HCT116 (cell line): ENCODE measurements around the gene HOXB13. TPM values are rescaled to one million over a fixed set of nuclear protein-coding genes. Genes with fewer than 3 reads are reported as not detected.

Source experiments
- ATAC-seq: fragments of 200-7000 bp; cut with Tn5 transposase; 2 replicates; pipeline ENCODE4 v1.9.1; 2020; ENCODE audit warnings: mild to moderate bottlenecking, moderate library complexity
- BruUV-seq: library from RNA; stranded (reverse); fragments of 400-500 nt; replicated peaks from 2 replicates; lab custom pipeline; 2021; lab: Mats Ljungman, UMichigan
- CTCF ChIA-PET: fragments of 300-600 bp; sonication (Branson Sonifier 250); formaldehyde crosslinking; loops from one replicate; lab custom pipeline; 2021; ENCODE audit warnings: antibody characterized with exemption; lab: Charles Lee
- POLR2A ChIA-PET: fragments of 300-600, 350-600 bp; sonication (Branson Sonifier 250); formaldehyde crosslinking; loops from one replicate; lab custom pipeline; 2021; ENCODE audit warnings: antibody characterized with exemption; lab: Charles Lee
- RAD21 ChIA-PET, 2 experiments: fragments of 300-600 bp; sonication (Branson Sonifier 250); formaldehyde crosslinking; loops; one replicate each; lab custom pipeline; 2023; ENCODE audit warnings: low total read pairs in 2 of 2; ENCODE audit not compliant: uncharacterized antibody in 2 of 2, unreplicated experiment in 2 of 2, low non-redundant PET in 1 of 2; lab: Charles Lee
- DNase-seq: peaks from one replicate; pipeline ENCODE4 v3.0.0-alpha.2; 2010; ENCODE audit warnings: low read depth, low spot score
- H2AFZ ChIP-seq: fragments of 200-600 bp; shearing (Covaris generic), sonication (generic); 2 replicates; pipeline ENCODE4 v1.6.1; 2017; ENCODE audit warnings: low read depth, mixed run types, mixed read lengths, antibody characterized with exemption, low read length; ENCODE audit not compliant: poor library complexity, severe bottlenecking
- H3K27ac ChIP-seq: 2 replicates; pipeline ENCODE4 v1.5.1; 2012; ENCODE audit warnings: low read depth, low read length
- H3K27me3 ChIP-seq: fragments of 200-600 bp; sonication (generic); 2 replicates; pipeline ENCODE4 v1.6.1; 2016; ENCODE audit warnings: mixed run types, low read length, mixed read lengths; ENCODE audit not compliant: insufficient read depth
- H3K36me3 ChIP-seq, 2 experiments: fragments of 200-500 bp in 1 of 2; fragments of 200-600 bp in 1 of 2; sonication (Bioruptor generic) in 1 of 2; sonication (generic) in 1 of 2; 2 replicates each; pipeline versions ENCODE4 v1.5.1 to v1.6.1; 2014 to 2016; ENCODE audit warnings: low read length in 2 of 2, inconsistent platforms in 1 of 2, mixed read lengths in 1 of 2, mixed run types in 1 of 2; ENCODE audit not compliant: insufficient read depth in 2 of 2, control insufficient read depth in 1 of 2
- H3K4me1 ChIP-seq, 2 experiments: fragments of 200-600 bp in 1 of 2; sonication (generic) in 1 of 2; 2 replicates each; pipeline versions ENCODE4 v1.5.1 to v1.6.1; 2012 to 2017; ENCODE audit warnings: low read length in 2 of 2, inconsistent platforms in 1 of 2, mild to moderate bottlenecking in 1 of 2, mixed read lengths in 1 of 2, mixed run types in 1 of 2, moderate library complexity in 1 of 2; ENCODE audit not compliant: insufficient read depth in 2 of 2, control insufficient read depth in 1 of 2
- H3K4me2 ChIP-seq: fragments of 200-600 bp; sonication (generic); 2 replicates; pipeline ENCODE4 v1.6.1; 2017; ENCODE audit warnings: mixed run types, low read length, mixed read lengths
- H3K4me3 ChIP-seq, 2 experiments: fragments of 200-600 bp in 1 of 2; sonication (generic) in 1 of 2; replicated peaks in 1 of 2; 2 replicates each; pipeline ENCODE4 v1.5.1; 2011 to 2016; ENCODE audit warnings: low read length in 2 of 2, control low read depth in 1 of 2, low read depth in 1 of 2, mild to moderate bottlenecking in 1 of 2, mixed read lengths in 1 of 2, mixed run types in 1 of 2
- H3K79me2 ChIP-seq: fragments of 200-600 bp; sonication (generic); 2 replicates; pipeline ENCODE4 v1.6.1; 2017; ENCODE audit warnings: mild to moderate bottlenecking, mixed run types, low read length, moderate library complexity, mixed read lengths; ENCODE audit not compliant: insufficient read depth
- H3K9ac ChIP-seq: fragments of 200-600 bp; sonication (generic); 2 replicates; pipeline ENCODE4 v1.6.1; 2016; ENCODE audit warnings: low read length, mixed read lengths
- H3K9me2 ChIP-seq: fragments of 200-600 bp; sonication (generic), shearing (Covaris generic); 2 replicates; pipeline ENCODE4 v1.6.1; 2017; ENCODE audit warnings: mixed run types, mild to moderate bottlenecking, moderate library complexity; ENCODE audit not compliant: insufficient read depth
- H3K9me3 ChIP-seq, 2 experiments: fragments of 200-500 bp in 1 of 2; fragments of 200-600 bp in 1 of 2; sonication (Bioruptor generic) in 1 of 2; sonication (generic) in 1 of 2; 2 replicates each; pipeline ENCODE4 v1.6.1; 2014 to 2017; ENCODE audit warnings: low read length in 2 of 2, mixed read lengths in 2 of 2, inconsistent platforms in 1 of 2, low read depth in 1 of 2, mild to moderate bottlenecking in 1 of 2, mixed run types in 1 of 2, moderate library complexity in 1 of 2; ENCODE audit not compliant: control insufficient read depth in 1 of 2, insufficient read depth in 1 of 2
- H4K20me1 ChIP-seq: fragments of 200-600 bp; sonication (generic), shearing (Covaris generic); 2 replicates; pipeline ENCODE4 v1.6.1; 2017; ENCODE audit warnings: mixed run types, mild to moderate bottlenecking, moderate library complexity; ENCODE audit not compliant: insufficient read depth
- CEBPB ChIP-seq: IDR thresholded peaks from 2 replicates; pipeline ENCODE4 v1.6.1; 2012; ENCODE audit warnings: low read depth
- EGR1 ChIP-seq: IDR thresholded peaks from 2 replicates; pipeline ENCODE4 v1.6.1; 2012; ENCODE audit warnings: low read depth
- ELF1 ChIP-seq: IDR thresholded peaks from 2 replicates; pipeline ENCODE4 v1.6.1; 2012; ENCODE audit warnings: low read depth, borderline replicate concordance
- EZH2 ChIP-seq: fragments of 200-600 bp; sonication (generic); IDR thresholded peaks from 2 replicates; pipeline ENCODE4 v1.6.1; 2017; ENCODE audit warnings: antibody characterized with exemption, mixed run types
- JUND ChIP-seq: IDR thresholded peaks from 2 replicates; pipeline ENCODE4 v1.6.1; 2012
- POLR2A ChIP-seq: IDR thresholded peaks from 2 replicates; pipeline ENCODE4 v1.7.0; 2011; ENCODE audit warnings: borderline replicate concordance; ENCODE audit not compliant: insufficient read depth, insufficient read length; ENCODE audit errors: extremely low read depth
- POLR2AphosphoS5 ChIP-seq: IDR thresholded peaks from 2 replicates; pipeline ENCODE4 v1.6.1; 2011; ENCODE audit warnings: mild to moderate bottlenecking, low read depth, low read length, moderate library complexity
- SIN3A ChIP-seq: IDR thresholded peaks from 2 replicates; pipeline ENCODE4 v1.6.1; 2012; ENCODE audit warnings: low read depth
- TCF7L2 ChIP-seq: IDR thresholded peaks from 2 replicates; pipeline ENCODE4 v1.7.0; 2011; ENCODE audit warnings: borderline replicate concordance, inconsistent platforms; ENCODE audit not compliant: insufficient read depth, insufficient read length; ENCODE audit errors: extremely low read depth
- ZNF274 ChIP-seq: fragments of 200-500 bp; sonication (Bioruptor generic); IDR thresholded peaks from 2 replicates; pipeline ENCODE4 v1.6.1; 2014; ENCODE audit warnings: mild to moderate bottlenecking, low read depth, low read length, inconsistent platforms
- intact Hi-C: fragments of 100-400 bp; cut with micrococcal nuclease; formaldehyde crosslinking; loops from 2 replicates; pipeline ENCODE4 v1.10.0; 2022
- total RNA-seq: library from RNA; stranded (reverse); gene quantifications from one replicate; pipeline ENCODE4 v1.2.1, GENCODE V29; 2021; ENCODE audit not compliant: unreplicated experiment
- TF ChIP-seq, protein P1 (sequence below): IDR thresholded peaks from 2 replicates; pipeline ENCODE4 v1.6.1; 2012; ENCODE audit warnings: low read depth
- TF ChIP-seq, protein P2 (sequence below), 3 experiments: fragments of 200-600 bp in 1 of 3; sonication (generic) in 1 of 3; IDR thresholded peaks in 2 of 3; conservative IDR thresholded peaks in 1 of 3; 2 replicates each; pipeline ENCODE4 v1.5.1; 2012 to 2017; ENCODE audit warnings: low read depth in 2 of 3, low read length in 2 of 3, antibody characterized with exemption in 1 of 3, borderline replicate concordance in 1 of 3, control low read depth in 1 of 3, mild to moderate bottlenecking in 1 of 3, mixed read lengths in 1 of 3, mixed run types in 1 of 3, moderate library complexity in 1 of 3; ENCODE audit not compliant: insufficient read depth in 1 of 3
- TF ChIP-seq, protein P3 (sequence below): IDR thresholded peaks from 2 replicates; pipeline ENCODE4 v1.6.1; 2012

The HOXB13 gene
- total RNA-seq, 1 experiment from 2014 or later, result 7.8 TPM

DNA sequence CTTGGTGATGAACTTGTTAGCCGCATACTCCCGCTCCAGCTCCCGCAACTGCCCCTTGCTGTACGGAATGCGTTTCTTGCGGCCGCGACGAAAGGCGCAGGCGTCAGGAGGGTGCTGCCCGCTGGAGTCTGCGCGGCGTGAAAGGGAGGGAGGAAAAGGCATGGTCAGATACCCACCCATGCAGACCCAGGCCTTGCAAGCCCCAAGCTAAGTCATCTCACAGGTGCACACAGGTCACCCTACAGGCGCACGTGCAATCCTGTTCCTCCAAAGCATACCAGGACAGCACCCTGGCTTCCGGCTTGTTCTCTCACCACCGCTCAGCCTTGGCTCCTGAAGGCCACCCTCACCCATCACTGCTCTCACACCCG, 1.6 kb downstream of the HOXB13 start:
- H4K20me1 ChIP-seq, result no peaks in the 10 kb centered on the region
- 0 out of 2 replicates have a peak overlapping the region, but pooled peaks have one; percentile 95 for H3K4me2 ChIP-seq
- H2AFZ ChIP-seq, result no peak overlapping the region
- no peak for DNase-seq
- H3K27ac ChIP-seq, result no peak overlapping the region
- intact Hi-C loops, result no loop called here
- ATAC-seq, result no peak
- BruUV-seq, result no TSS peak
- no peaks in the 10 kb centered on the region for H3K9me3 ChIP-seq
- H3K9ac ChIP-seq, result no peak overlapping the region
- POLR2A ChIA-PET, result no interaction called here
- CTCF ChIA-PET, result interaction anchor here (2.1 to 6.8 kb wide), 4 partner anchors 48 to 158 kb away, joined by 13 to 97 read pairs (median 21); no protein-coding TSS in a partner anchor
- peaks cover 5 to 21% of the 10 kb centered on the region in 2 experiments; a peak in 3 of 4 replicates for H3K4me1 ChIP-seq
- no peak for TF ChIP-seq POLR2A
- H3K4me3 ChIP-seq, result no peak overlapping the region
- no peaks in the 10 kb centered on the region for H3K9me2 ChIP-seq
- H3K79me2 ChIP-seq, result no peaks in the 10 kb centered on the region
- H3K27me3 ChIP-seq, result no peaks in the 10 kb centered on the region
- no peaks in the 10 kb centered on the region for H3K36me3 ChIP-seq
- RAD21 ChIA-PET, result no interaction called here

DNA sequence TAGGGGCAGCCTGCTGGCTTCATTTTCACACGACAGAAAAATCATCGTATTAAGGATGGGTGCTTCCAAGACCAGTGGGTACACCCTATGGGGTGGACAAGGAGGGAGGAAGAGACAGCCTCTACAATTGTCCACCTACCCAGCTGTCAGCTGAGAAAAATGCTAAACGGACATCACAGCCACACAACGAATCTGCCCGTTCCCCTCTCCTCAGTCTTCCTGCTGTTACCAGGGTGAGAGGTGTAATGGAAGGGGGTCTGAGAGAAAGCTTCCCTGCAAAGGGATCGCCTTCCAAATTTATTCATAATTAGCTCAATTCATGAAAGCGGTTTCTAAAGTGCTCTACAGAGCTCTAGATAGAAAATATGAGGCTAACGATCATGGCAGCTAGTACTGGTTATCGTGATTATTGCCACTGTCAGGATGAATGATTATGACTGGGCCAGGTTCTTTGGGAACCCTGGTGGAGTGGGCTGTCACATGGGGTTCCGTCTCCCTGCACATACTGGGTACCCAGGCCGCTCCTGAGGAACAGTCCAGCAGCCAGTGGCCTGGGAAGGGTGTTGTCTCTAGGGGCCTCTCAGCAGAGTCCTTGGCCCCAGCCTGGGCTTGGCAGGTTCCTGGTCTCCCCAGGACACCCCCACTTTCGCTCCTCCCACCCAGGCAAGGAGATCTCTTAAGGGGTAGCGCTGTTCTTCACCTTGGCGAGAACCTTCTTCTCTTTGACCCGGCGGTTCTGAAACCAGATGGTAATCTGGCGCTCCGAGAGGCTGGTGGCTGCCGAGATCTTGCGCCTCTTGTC, 2.2 kb downstream of the HOXB13 start:
- H3K4me1 ChIP-seq, result peaks cover 5 to 21% of the 10 kb centered on the region in 2 experiments; a peak in 3 of 4 replicates
- intact Hi-C loops, result no loop called here
- no peak overlapping the region for H3K4me2 ChIP-seq
- H4K20me1 ChIP-seq, result no peaks in the 10 kb centered on the region
- no peak overlapping the region for H3K4me3 ChIP-seq
- ChIA-PET RAD21 (no interaction called here), POLR2A (no interaction called here), CTCF (interaction anchor here (4.0 to 6.8 kb wide), 2 partner anchors 64 to 153 kb away, joined by 60 to 97 read pairs; no protein-coding TSS in a partner anchor)
- H3K27me3 ChIP-seq, result no peaks in the 10 kb centered on the region
- ATAC-seq (no peak), DNase-seq (no peak)
- H3K79me2 ChIP-seq, result no peaks in the 10 kb centered on the region
- H2AFZ ChIP-seq, result no peak overlapping the region
- H3K9me3 ChIP-seq, result no peaks in the 10 kb centered on the region
- no peaks in the 10 kb centered on the region for H3K36me3 ChIP-seq
- no peaks in the 10 kb centered on the region for H3K9me2 ChIP-seq
- no peak overlapping the region for H3K9ac ChIP-seq
- no peak overlapping the region for H3K27ac ChIP-seq
- no TSS peak for BruUV-seq
- TF ChIP-seq, protein P1, sequence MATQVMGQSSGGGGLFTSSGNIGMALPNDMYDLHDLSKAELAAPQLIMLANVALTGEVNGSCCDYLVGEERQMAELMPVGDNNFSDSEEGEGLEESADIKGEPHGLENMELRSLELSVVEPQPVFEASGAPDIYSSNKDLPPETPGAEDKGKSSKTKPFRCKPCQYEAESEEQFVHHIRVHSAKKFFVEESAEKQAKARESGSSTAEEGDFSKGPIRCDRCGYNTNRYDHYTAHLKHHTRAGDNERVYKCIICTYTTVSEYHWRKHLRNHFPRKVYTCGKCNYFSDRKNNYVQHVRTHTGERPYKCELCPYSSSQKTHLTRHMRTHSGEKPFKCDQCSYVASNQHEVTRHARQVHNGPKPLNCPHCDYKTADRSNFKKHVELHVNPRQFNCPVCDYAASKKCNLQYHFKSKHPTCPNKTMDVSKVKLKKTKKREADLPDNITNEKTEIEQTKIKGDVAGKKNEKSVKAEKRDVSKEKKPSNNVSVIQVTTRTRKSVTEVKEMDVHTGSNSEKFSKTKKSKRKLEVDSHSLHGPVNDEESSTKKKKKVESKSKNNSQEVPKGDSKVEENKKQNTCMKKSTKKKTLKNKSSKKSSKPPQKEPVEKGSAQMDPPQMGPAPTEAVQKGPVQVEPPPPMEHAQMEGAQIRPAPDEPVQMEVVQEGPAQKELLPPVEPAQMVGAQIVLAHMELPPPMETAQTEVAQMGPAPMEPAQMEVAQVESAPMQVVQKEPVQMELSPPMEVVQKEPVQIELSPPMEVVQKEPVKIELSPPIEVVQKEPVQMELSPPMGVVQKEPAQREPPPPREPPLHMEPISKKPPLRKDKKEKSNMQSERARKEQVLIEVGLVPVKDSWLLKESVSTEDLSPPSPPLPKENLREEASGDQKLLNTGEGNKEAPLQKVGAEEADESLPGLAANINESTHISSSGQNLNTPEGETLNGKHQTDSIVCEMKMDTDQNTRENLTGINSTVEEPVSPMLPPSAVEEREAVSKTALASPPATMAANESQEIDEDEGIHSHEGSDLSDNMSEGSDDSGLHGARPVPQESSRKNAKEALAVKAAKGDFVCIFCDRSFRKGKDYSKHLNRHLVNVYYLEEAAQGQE, result no peak
- TF ChIP-seq, protein P2, sequence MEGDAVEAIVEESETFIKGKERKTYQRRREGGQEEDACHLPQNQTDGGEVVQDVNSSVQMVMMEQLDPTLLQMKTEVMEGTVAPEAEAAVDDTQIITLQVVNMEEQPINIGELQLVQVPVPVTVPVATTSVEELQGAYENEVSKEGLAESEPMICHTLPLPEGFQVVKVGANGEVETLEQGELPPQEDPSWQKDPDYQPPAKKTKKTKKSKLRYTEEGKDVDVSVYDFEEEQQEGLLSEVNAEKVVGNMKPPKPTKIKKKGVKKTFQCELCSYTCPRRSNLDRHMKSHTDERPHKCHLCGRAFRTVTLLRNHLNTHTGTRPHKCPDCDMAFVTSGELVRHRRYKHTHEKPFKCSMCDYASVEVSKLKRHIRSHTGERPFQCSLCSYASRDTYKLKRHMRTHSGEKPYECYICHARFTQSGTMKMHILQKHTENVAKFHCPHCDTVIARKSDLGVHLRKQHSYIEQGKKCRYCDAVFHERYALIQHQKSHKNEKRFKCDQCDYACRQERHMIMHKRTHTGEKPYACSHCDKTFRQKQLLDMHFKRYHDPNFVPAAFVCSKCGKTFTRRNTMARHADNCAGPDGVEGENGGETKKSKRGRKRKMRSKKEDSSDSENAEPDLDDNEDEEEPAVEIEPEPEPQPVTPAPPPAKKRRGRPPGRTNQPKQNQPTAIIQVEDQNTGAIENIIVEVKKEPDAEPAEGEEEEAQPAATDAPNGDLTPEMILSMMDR (IDR thresholded peaks at IDR 0.05 in 2 of 3, conservative IDR thresholded peaks at IDR 0.05 in 1 of 3; ENCODE audit: borderline replicate concordance in 1 of 3, insufficient read depth in 1 of 3, low read depth in 2 of 3, low read length in 2 of 3), result no peak
- TF ChIP-seq POLR2A (no peak), SIN3A (no peak), ELF1 (no peak), ZNF274 (no peak), TCF7L2 (no peak), EGR1 (no peak), JUND (no peak), POLR2AphosphoS5 (no peak), EZH2 (no peak), CEBPB (no peak)
- TF ChIP-seq, protein P3, sequence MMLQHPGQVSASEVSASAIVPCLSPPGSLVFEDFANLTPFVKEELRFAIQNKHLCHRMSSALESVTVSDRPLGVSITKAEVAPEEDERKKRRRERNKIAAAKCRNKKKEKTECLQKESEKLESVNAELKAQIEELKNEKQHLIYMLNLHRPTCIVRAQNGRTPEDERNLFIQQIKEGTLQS, result no peak
